Panc1 (cell line): Measurements from ENCODE around the gene USP19. TPM values are rescaled to one million over a fixed set of nuclear protein-coding genes. Genes with fewer than 3 reads are reported as not detected.

Source experiments
- ATAC-seq: fragments of 200-7000 bp; cut with Tn5 transposase; 2 replicates; pipeline ENCODE4 v1.9.1; 2020; ENCODE audit warnings: mild to moderate bottlenecking, moderate library complexity
- BruUV-seq: library from RNA; stranded (reverse); fragments of 400-500 nt; replicated peaks from 2 replicates; lab custom pipeline; 2021; lab: Mats Ljungman, UMichigan
- CTCF ChIA-PET: fragments of 300-600 bp; sonication (Branson Sonifier 250); formaldehyde crosslinking; loops from one replicate; lab custom pipeline; 2022; ENCODE audit warnings: antibody characterized with exemption; lab: Charles Lee
- POLR2A ChIA-PET: fragments of 300-600 bp; sonication (Branson Sonifier 250); formaldehyde crosslinking; loops from one replicate; lab custom pipeline; 2022; ENCODE audit warnings: antibody characterized with exemption; lab: Charles Lee
- DNase-seq: peaks from one replicate; pipeline ENCODE4 v3.0.0-alpha.2; 2010; ENCODE audit warnings: low read depth, low spot score
- H3K27ac ChIP-seq: 2 replicates; pipeline ENCODE4 v1.5.1; 2011; ENCODE audit warnings: mild to moderate bottlenecking, low read length, inconsistent platforms
- H3K27me3 ChIP-seq: fragments of 200-500 bp; sonication (Bioruptor generic); 2 replicates; pipeline ENCODE4 v1.6.0; 2014; ENCODE audit warnings: low read length, inconsistent platforms; ENCODE audit not compliant: control insufficient read depth, insufficient read depth
- H3K36me3 ChIP-seq: fragments of 200-500 bp; sonication (Bioruptor generic); 2 replicates; pipeline ENCODE4 v1.5.1; 2014; ENCODE audit warnings: inconsistent platforms, mild to moderate bottlenecking, low read length, moderate library complexity; ENCODE audit not compliant: control insufficient read depth, insufficient read depth
- H3K4me1 ChIP-seq: 2 replicates; pipeline ENCODE4 v1.5.1; 2011; ENCODE audit warnings: inconsistent platforms, mild to moderate bottlenecking, low read length, moderate library complexity; ENCODE audit not compliant: control insufficient read depth, insufficient read depth
- H3K4me3 ChIP-seq, 2 experiments: 2 replicates each; pipeline ENCODE4 v1.5.1; 2011 to 2012; ENCODE audit warnings: low read depth in 2 of 2, low read length in 2 of 2, mild to moderate bottlenecking in 2 of 2, inconsistent platforms in 1 of 2, moderate library complexity in 1 of 2
- H3K9me3 ChIP-seq: fragments of 200-500 bp; sonication (Bioruptor generic); 2 replicates; pipeline ENCODE4 v1.5.1; 2014; ENCODE audit warnings: low read depth, mild to moderate bottlenecking, inconsistent platforms, low read length, moderate library complexity; ENCODE audit not compliant: control insufficient read depth, insufficient read depth
- POLR2AphosphoS5 ChIP-seq: IDR thresholded peaks from 2 replicates; pipeline ENCODE4 v1.6.1; 2012; ENCODE audit warnings: mild to moderate bottlenecking, low read depth, low read length, moderate library complexity
- SIN3A ChIP-seq: IDR thresholded peaks from 2 replicates; pipeline ENCODE4 v1.6.1; 2012; ENCODE audit warnings: low read depth, mild to moderate bottlenecking, low read length, moderate library complexity, borderline replicate concordance; ENCODE audit not compliant: insufficient read depth
- TCF7L2 ChIP-seq: IDR thresholded peaks from 2 replicates; pipeline ENCODE4 v1.6.1; 2011; ENCODE audit warnings: mild to moderate bottlenecking, low read depth, low read length, inconsistent platforms
- in situ Hi-C: cut with HindIII; loops from 2 replicates; pipeline ENCODE4 v1.10.0; 2016; ENCODE audit warnings: low sequenced_read_pairs, low pct_unique_long_range_greater_than_20kb
- intact Hi-C: fragments of 100-400 bp; cut with micrococcal nuclease; formaldehyde crosslinking; loops from one replicate; pipeline ENCODE4 v1.10.0; 2022; ENCODE audit not compliant: unreplicated experiment
- microRNA-seq: library from miRNA; unstranded; fragments of <30 nt; microRNA quantifications from one replicate; pipeline ENCODE4 v1.1.0, GENCODE V29; 2020; ENCODE audit not compliant: unreplicated experiment
- total RNA-seq: library from RNA; stranded (reverse); gene quantifications from one replicate; pipeline ENCODE4 v1.2.1, GENCODE V29; 2021; ENCODE audit not compliant: unreplicated experiment
- TF ChIP-seq, protein P1 (sequence below): fragments of 450-650 bp; IDR thresholded peaks from 2 replicates; pipeline ENCODE4 v1.5.1; 2017; ENCODE audit warnings: mild to moderate bottlenecking
- TF ChIP-seq, protein P2 (sequence below), 2 experiments: IDR thresholded peaks; 2 replicates each; pipeline ENCODE4 v1.6.1; 2011 to 2012; ENCODE audit warnings: low read depth in 2 of 2, control low read depth in 1 of 2, low read length in 1 of 2, mild to moderate bottlenecking in 1 of 2, moderate library complexity in 1 of 2; ENCODE audit not compliant: insufficient read depth in 1 of 2

USP19 gene
- total RNA-seq, 1 experiment from 2014 or later: 60.6 TPM

GRCh38 chr3:49076116-49076515 is 44.5 kb downstream of the USP19 start:
- Histone ChIP-seq H3K4me1 (no peaks in the 10 kb centered on the region), H3K9me3 (no peaks in the 10 kb centered on the region), H3K27me3 (no peaks in the 10 kb centered on the region), H3K27ac (no peak overlapping the region), H3K36me3 (peaks cover 17% of the 10 kb centered on the region), H3K4me3 (no peak overlapping the region)
- TF ChIP-seq, protein P1, sequence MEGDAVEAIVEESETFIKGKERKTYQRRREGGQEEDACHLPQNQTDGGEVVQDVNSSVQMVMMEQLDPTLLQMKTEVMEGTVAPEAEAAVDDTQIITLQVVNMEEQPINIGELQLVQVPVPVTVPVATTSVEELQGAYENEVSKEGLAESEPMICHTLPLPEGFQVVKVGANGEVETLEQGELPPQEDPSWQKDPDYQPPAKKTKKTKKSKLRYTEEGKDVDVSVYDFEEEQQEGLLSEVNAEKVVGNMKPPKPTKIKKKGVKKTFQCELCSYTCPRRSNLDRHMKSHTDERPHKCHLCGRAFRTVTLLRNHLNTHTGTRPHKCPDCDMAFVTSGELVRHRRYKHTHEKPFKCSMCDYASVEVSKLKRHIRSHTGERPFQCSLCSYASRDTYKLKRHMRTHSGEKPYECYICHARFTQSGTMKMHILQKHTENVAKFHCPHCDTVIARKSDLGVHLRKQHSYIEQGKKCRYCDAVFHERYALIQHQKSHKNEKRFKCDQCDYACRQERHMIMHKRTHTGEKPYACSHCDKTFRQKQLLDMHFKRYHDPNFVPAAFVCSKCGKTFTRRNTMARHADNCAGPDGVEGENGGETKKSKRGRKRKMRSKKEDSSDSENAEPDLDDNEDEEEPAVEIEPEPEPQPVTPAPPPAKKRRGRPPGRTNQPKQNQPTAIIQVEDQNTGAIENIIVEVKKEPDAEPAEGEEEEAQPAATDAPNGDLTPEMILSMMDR: no peak
- no peak for TF ChIP-seq SIN3A
- TF ChIP-seq POLR2AphosphoS5: no peak
- no peak for TF ChIP-seq TCF7L2
- TF ChIP-seq, protein P2, sequence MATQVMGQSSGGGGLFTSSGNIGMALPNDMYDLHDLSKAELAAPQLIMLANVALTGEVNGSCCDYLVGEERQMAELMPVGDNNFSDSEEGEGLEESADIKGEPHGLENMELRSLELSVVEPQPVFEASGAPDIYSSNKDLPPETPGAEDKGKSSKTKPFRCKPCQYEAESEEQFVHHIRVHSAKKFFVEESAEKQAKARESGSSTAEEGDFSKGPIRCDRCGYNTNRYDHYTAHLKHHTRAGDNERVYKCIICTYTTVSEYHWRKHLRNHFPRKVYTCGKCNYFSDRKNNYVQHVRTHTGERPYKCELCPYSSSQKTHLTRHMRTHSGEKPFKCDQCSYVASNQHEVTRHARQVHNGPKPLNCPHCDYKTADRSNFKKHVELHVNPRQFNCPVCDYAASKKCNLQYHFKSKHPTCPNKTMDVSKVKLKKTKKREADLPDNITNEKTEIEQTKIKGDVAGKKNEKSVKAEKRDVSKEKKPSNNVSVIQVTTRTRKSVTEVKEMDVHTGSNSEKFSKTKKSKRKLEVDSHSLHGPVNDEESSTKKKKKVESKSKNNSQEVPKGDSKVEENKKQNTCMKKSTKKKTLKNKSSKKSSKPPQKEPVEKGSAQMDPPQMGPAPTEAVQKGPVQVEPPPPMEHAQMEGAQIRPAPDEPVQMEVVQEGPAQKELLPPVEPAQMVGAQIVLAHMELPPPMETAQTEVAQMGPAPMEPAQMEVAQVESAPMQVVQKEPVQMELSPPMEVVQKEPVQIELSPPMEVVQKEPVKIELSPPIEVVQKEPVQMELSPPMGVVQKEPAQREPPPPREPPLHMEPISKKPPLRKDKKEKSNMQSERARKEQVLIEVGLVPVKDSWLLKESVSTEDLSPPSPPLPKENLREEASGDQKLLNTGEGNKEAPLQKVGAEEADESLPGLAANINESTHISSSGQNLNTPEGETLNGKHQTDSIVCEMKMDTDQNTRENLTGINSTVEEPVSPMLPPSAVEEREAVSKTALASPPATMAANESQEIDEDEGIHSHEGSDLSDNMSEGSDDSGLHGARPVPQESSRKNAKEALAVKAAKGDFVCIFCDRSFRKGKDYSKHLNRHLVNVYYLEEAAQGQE (IDR thresholded peaks at IDR 0.05; ENCODE audit: insufficient read depth in 1 of 2, low read depth in 2 of 2, low read length in 1 of 2): no peak
- DNase-seq (no peak), ATAC-seq (no peak)
- ChIA-PET CTCF (no interaction called here), POLR2A (no interaction called here)
- in situ Hi-C loops (no loop called here), intact Hi-C loops (no loop called here)
- BruUV-seq: no TSS peak

Small RNA genes within 50 kb of the gene (microRNA-seq; reads per million reads assigned to microRNA genes)
- gene MIR6890: not detected

Other genes starting within 250 kb of the USP19 start
- 12.2 TPM for gene SLC25A20, start 221.9 kb downstream of the USP19 start, total RNA-seq
- gene ARIH2, start 202.0 kb downstream of the USP19 start, total RNA-seq: 77.0 TPM
- gene P4HTM, start 130.6 kb downstream of the USP19 start, total RNA-seq: 28.3 TPM
- gene WDR6, start 113.4 kb downstream of the USP19 start, total RNA-seq: 142 TPM
- 22.5 TPM for gene DALRD3, start 102.2 kb downstream of the USP19 start, total RNA-seq
- 101 TPM for gene NDUFAF3, start 98.7 kb downstream of the USP19 start, total RNA-seq
- gene IMPDH2, start 91.4 kb downstream of the USP19 start, total RNA-seq: 149 TPM
- 79.9 TPM for gene QRICH1, start 26.8 kb downstream of the USP19 start, total RNA-seq
- 186 TPM for gene QARS1, start 16.1 kb downstream of the USP19 start, total RNA-seq
- 189 TPM for gene LAMB2, start 12.2 kb upstream of the USP19 start, total RNA-seq
- 14.1 TPM for gene CCDC71, start 45.5 kb upstream of the USP19 start, total RNA-seq
- 6.8 TPM for gene KLHDC8B, start 50.8 kb upstream of the USP19 start, total RNA-seq
- gene C3orf62, start 156.4 kb upstream of the USP19 start, total RNA-seq: 2.3 TPM
- 39.9 TPM for gene USP4, start 219.2 kb upstream of the USP19 start, total RNA-seq
- 102 TPM for gene GPX1, start 237.5 kb upstream of the USP19 start, total RNA-seq